Skeletal muscle cell (primary cell): Measurements from ENCODE around the gene RTL10.
"Not testable (repeated sequence)": the region's sequence is repeated elsewhere in the genome, so short reads cannot be mapped to it uniquely, and the experiment has no call there.

Source experiments
- DNase-seq: peaks from one replicate; pipeline ENCODE4 v3.0.0-alpha.2; 2010; ENCODE audit warnings: low read depth
- H3K4me3 ChIP-seq: 2 replicates; pipeline ENCODE4 v1.5.1; 2011; ENCODE audit warnings: low read depth, mild to moderate bottlenecking, control low read depth, low read length, moderate library complexity

RTL10 gene

GRCh38 chr22:19831979-19832378 is 22.7 kb downstream of the RTL10 start:
- H3K4me3 ChIP-seq, DNase-seq: not testable (repeated sequence)

- no peak for DNase-seq
- H3K4me3 ChIP-seq = no peak overlapping the region
These were observed 23.7 kb downstream of the RTL10 start for GRCh38 chr22:19831016-19831415.

- no peak overlapping the region for H3K4me3 ChIP-seq
- DNase-seq = no peak
These were observed 26.7 kb downstream of the RTL10 start for GRCh38 chr22:19828035-19828401.

- no peak for DNase-seq
- no peak overlapping the region for H3K4me3 ChIP-seq
These were observed 27.2 kb downstream of the RTL10 start for GRCh38 chr22:19827341-19828034.

- no peak overlapping the region for H3K4me3 ChIP-seq
- DNase-seq = no peak
These were observed 28.1 kb downstream of the RTL10 start for GRCh38 chr22:19826619-19826950.

GRCh38 chr22:19825904-19826618 is 28.6 kb downstream of the RTL10 start:
- no peak overlapping the region for H3K4me3 ChIP-seq
- no peak for DNase-seq

- no peak for DNase-seq
- H3K4me3 ChIP-seq = no peak overlapping the region
These were observed 29.7 kb downstream of the RTL10 start for GRCh38 chr22:19824926-19825339.

- H3K4me3 ChIP-seq = no peak overlapping the region
- DNase-seq = no peak
These were observed 30.3 kb downstream of the RTL10 start for GRCh38 chr22:19824212-19824925.

GRCh38 chr22:19823902-19824211 is 30.8 kb downstream of the RTL10 start:
- DNase-seq = no peak
- H3K4me3 ChIP-seq = no peak overlapping the region

GRCh38 chr22:19823191-19823901 is 31.3 kb downstream of the RTL10 start:
- DNase-seq = no peak
- no peak overlapping the region for H3K4me3 ChIP-seq

- DNase-seq = no peak
- no peak overlapping the region for H3K4me3 ChIP-seq
These were observed 32.2 kb downstream of the RTL10 start for GRCh38 chr22:19822301-19823117.

GRCh38 chr22:19821523-19822300 is 33.0 kb downstream of the RTL10 start:
- H3K4me3 ChIP-seq = no peak overlapping the region
- no peak for DNase-seq

- no peak overlapping the region for H3K4me3 ChIP-seq
- no peak for DNase-seq
These were observed 33.7 kb downstream of the RTL10 start for GRCh38 chr22:19820880-19821522.

GRCh38 chr22:19819911-19820879 is 34.5 kb downstream of the RTL10 start:
- H3K4me3 ChIP-seq = no peak overlapping the region
- DNase-seq = no peak

GRCh38 chr22:19819208-19819910 is 35.3 kb downstream of the RTL10 start:
- no peak for DNase-seq
- no peak overlapping the region for H3K4me3 ChIP-seq

- DNase-seq = no peak
- no peak overlapping the region for H3K4me3 ChIP-seq
These were observed 36.1 kb downstream of the RTL10 start for GRCh38 chr22:19818324-19819207.
